OCI-LY3 (cell line): Measurements from ENCODE around the gene PKP1.

ENCODE experiments used
- H2AFZ ChIP-seq: fragments of 200-600, 300-600 bp; shearing (Covaris generic); 2 replicates; pipeline ENCODE4 v1.6.0; 2014; ENCODE audit warnings: antibody characterized with exemption, low read depth, low read length
- H3K27ac ChIP-seq: fragments of 200-600, 300-600 bp; sonication (generic); 2 replicates; pipeline ENCODE4 v1.5.1; 2014; ENCODE audit warnings: mild to moderate bottlenecking, low read length, moderate library complexity, mixed read lengths
- H3K27me3 ChIP-seq: fragments of 200-600, 300-600 bp; sonication (generic); 2 replicates; pipeline ENCODE4 v1.6.1; 2014; ENCODE audit warnings: low read depth, low read length, mixed read lengths
- H3K36me3 ChIP-seq: fragments of 200-600, 300-600 bp; sonication (generic); replicated peaks from 2 replicates; pipeline ENCODE3; 2014; ENCODE audit warnings: low read depth, low read length, mixed read lengths
- H3K4me1 ChIP-seq: fragments of 300-600, 200-600 bp; sonication (generic); 2 replicates; pipeline ENCODE4 v1.6.1; 2014; ENCODE audit warnings: low read length, mixed read lengths
- H3K4me2 ChIP-seq: fragments of 200-600, 300-600 bp; sonication (generic); 2 replicates; pipeline ENCODE4 v1.6.1; 2014; ENCODE audit warnings: low read length, mixed read lengths
- H3K4me3 ChIP-seq: fragments of 300-600, 200-600 bp; sonication (generic); 2 replicates; pipeline ENCODE4 v1.5.1; 2014; ENCODE audit warnings: antibody characterized with exemption, mild to moderate bottlenecking, low read length, moderate library complexity
- H3K79me2 ChIP-seq: fragments of 300-600, 200-600 bp; shearing (Covaris generic); 2 replicates; pipeline ENCODE4 v1.6.1; 2014; ENCODE audit warnings: mild to moderate bottlenecking, low read length, mixed read lengths
- H3K9ac ChIP-seq: fragments of 300-600, 200-600 bp; shearing (Covaris generic); 2 replicates; pipeline ENCODE4 v1.6.0; 2014; ENCODE audit warnings: mild to moderate bottlenecking, low read length, moderate library complexity
- H3K9me3 ChIP-seq: fragments of 200-600, 300-600 bp; shearing (Covaris generic); 2 replicates; pipeline ENCODE4 v1.6.1; 2014; ENCODE audit warnings: low read length, mixed read lengths; ENCODE audit not compliant: insufficient read depth
- H4K20me1 ChIP-seq: fragments of 200-600, 300-600 bp; sonication (generic); 2 replicates; pipeline ENCODE4 v1.6.1; 2016; ENCODE audit warnings: low read length, mixed read lengths; ENCODE audit not compliant: insufficient read depth
- CTCF ChIP-seq: fragments of 200-600, 300-600 bp; sonication (generic); IDR thresholded peaks from 2 replicates; pipeline ENCODE4 v1.5.1; 2014; ENCODE audit warnings: antibody characterized with exemption, low read length, low read depth
- EZH2phosphoT487 ChIP-seq: fragments of 200-600 bp; shearing (Covaris generic); IDR thresholded peaks from 2 replicates; pipeline ENCODE4 v1.6.1; 2018; ENCODE audit warnings: antibody characterized with exemption, mixed run types, low read depth

Gene PKP1

GRCh38 chr1:201294876-201295275 is 11.6 kb downstream of the PKP1 start:
- Histone ChIP-seq H3K4me2 (no peak overlapping the region), H3K4me1 (no peaks in the 10 kb centered on the region), H3K4me3 (no peak overlapping the region), H3K27ac (no peak overlapping the region), H3K27me3 (peaks cover 63% of the 10 kb centered on the region), H3K79me2 (no peaks in the 10 kb centered on the region), H4K20me1 (no peaks in the 10 kb centered on the region), H3K9me3 (no peaks in the 10 kb centered on the region), H2AFZ (no peak overlapping the region), H3K36me3 (no peaks in the 10 kb centered on the region), H3K9ac (no peak overlapping the region)
- TF ChIP-seq EZH2phosphoT487, result no peak
- no peak for TF ChIP-seq CTCF

GRCh38 chr1:201295346-201295745 is 12.0 kb downstream of the PKP1 start:
- TF ChIP-seq EZH2phosphoT487 (no peak), CTCF (no peak)
- Histone ChIP-seq H3K27ac (no peak overlapping the region), H3K4me2 (no peak overlapping the region), H3K9me3 (no peaks in the 10 kb centered on the region), H2AFZ (no peak overlapping the region), H3K79me2 (no peaks in the 10 kb centered on the region), H3K4me3 (no peak overlapping the region), H3K27me3 (peaks cover 68% of the 10 kb centered on the region), H4K20me1 (no peaks in the 10 kb centered on the region), H3K4me1 (no peaks in the 10 kb centered on the region), H3K9ac (no peak overlapping the region), H3K36me3 (no peaks in the 10 kb centered on the region)

- no peaks in the 10 kb centered on the region for H3K36me3 ChIP-seq
- no peak overlapping the region for H3K27ac ChIP-seq
- H3K9me3 ChIP-seq, result no peaks in the 10 kb centered on the region
- no peaks in the 10 kb centered on the region for H3K79me2 ChIP-seq
- H4K20me1 ChIP-seq, result no peaks in the 10 kb centered on the region
- H2AFZ ChIP-seq, result no peak overlapping the region
- no peaks in the 10 kb centered on the region for H3K4me1 ChIP-seq
- no peak overlapping the region for H3K4me3 ChIP-seq
- no peak overlapping the region for H3K4me2 ChIP-seq
- TF ChIP-seq EZH2phosphoT487, result no peak
- TF ChIP-seq CTCF, result no peak
- H3K9ac ChIP-seq, result no peak overlapping the region
- peaks cover 73% of the 10 kb centered on the region for H3K27me3 ChIP-seq
Observed at GRCh38 chr1:201295861-201296260, 12.6 kb downstream of the PKP1 start.

GRCh38 chr1:201296352-201296751 is 13.0 kb downstream of the PKP1 start:
- Histone ChIP-seq H2AFZ (no peak overlapping the region), H3K9ac (no peak overlapping the region), H3K36me3 (no peaks in the 10 kb centered on the region), H3K4me3 (no peak overlapping the region), H3K27ac (no peak overlapping the region), H3K27me3 (peaks cover 78% of the 10 kb centered on the region), H3K4me2 (no peak overlapping the region), H3K79me2 (no peaks in the 10 kb centered on the region), H3K4me1 (no peaks in the 10 kb centered on the region), H4K20me1 (no peaks in the 10 kb centered on the region), H3K9me3 (no peaks in the 10 kb centered on the region)
- TF ChIP-seq CTCF (no peak), EZH2phosphoT487 (no peak)
